HepG2 (cell line): Measurements from ENCODE around the gene FBXL13. TPM values are rescaled to one million over a fixed set of nuclear protein-coding genes. Genes with fewer than 3 reads are reported as not detected.
A peak's percentile ranks its signal among the peaks of the same experiment; 100 is the strongest.

Experiments used
- FOXA3 ChIP-seq: IDR thresholded peaks from 2 replicates; pipeline ENCODE4 v1.6.1; 2016; ENCODE audit warnings: missing genetic modification reagents, missing compliant biosample characterization
- FOXO4 ChIP-seq: sonication (generic); formaldehyde crosslinking; conservative IDR thresholded peaks from 2 replicates; pipeline ENCODE4 v1.8.1; 2023; ENCODE audit warnings: missing genetic modification reagents
- KLF16 ChIP-seq, 2 experiments: sonication (generic) in 1 of 2; formaldehyde crosslinking in 1 of 2; IDR thresholded peaks; 2 replicates each; pipeline versions ENCODE4 v1.6.1 to v1.8.0; 2016 to 2023; ENCODE audit warnings: missing genetic modification reagents in 2 of 2, missing compliant biosample characterization in 1 of 2
- NFAT5 ChIP-seq: sonication (generic); formaldehyde crosslinking; IDR thresholded peaks from 2 replicates; pipeline ENCODE4 v1.4.0; 2020; ENCODE audit warnings: missing genetic modification reagents
- NFE2 ChIP-seq: sonication (generic); formaldehyde crosslinking; IDR thresholded peaks from 2 replicates; pipeline ENCODE4 v1.4.0; 2020; ENCODE audit warnings: missing genetic modification reagents
- PBX2 ChIP-seq: IDR thresholded peaks from 2 replicates; pipeline ENCODE4 v1.6.1; 2016; ENCODE audit warnings: control low read depth
- PCBP2 ChIP-seq: fragments of 200-400 bp; formaldehyde crosslinking; optimal IDR thresholded peaks from 2 replicates; pipeline ENCODE3; 2018; ENCODE audit warnings: low read length, low read depth; ENCODE audit not compliant: poor library complexity, severe bottlenecking
- ZNF121 ChIP-seq: sonication (generic); formaldehyde crosslinking; IDR thresholded peaks from 2 replicates; pipeline ENCODE4 v1.5.0; 2020; ENCODE audit warnings: mild to moderate bottlenecking, missing genetic modification reagents
- ZNF549 ChIP-seq: sonication (generic); formaldehyde crosslinking; IDR thresholded peaks from 2 replicates; pipeline ENCODE4 v1.5.0; 2020; ENCODE audit warnings: missing genetic modification reagents
- ZNF639 ChIP-seq: conservative IDR thresholded peaks from 2 replicates; pipeline ENCODE4 v1.6.1; 2018; ENCODE audit warnings: missing genetic modification reagents
- ZNF646 ChIP-seq: sonication (generic); formaldehyde crosslinking; IDR thresholded peaks from 2 replicates; pipeline ENCODE4 v1.9.0; 2021; ENCODE audit warnings: mild to moderate bottlenecking, missing genetic modification reagents
- ZNF781 ChIP-seq: sonication (generic); formaldehyde crosslinking; IDR thresholded peaks from 2 replicates; pipeline ENCODE4 v1.5.1; 2020; ENCODE audit warnings: borderline replicate concordance, mild to moderate bottlenecking, missing genetic modification reagents; ENCODE audit errors: not compliant biosample characterization
- ZNF788 ChIP-seq: sonication (generic); formaldehyde crosslinking; IDR thresholded peaks from 2 replicates; pipeline ENCODE4 v1.5.0; 2020; ENCODE audit warnings: mild to moderate bottlenecking, missing genetic modification reagents, borderline replicate concordance
- polyA plus RNA-seq, 8 experiments: library from polyadenylated mRNA; depleted of rRNA in 3 of 8; stranded (reverse) in 7 of 8; unstranded in 1 of 8; fragments of >200 nt; fragmentation: Illumina TruSeq in 4 of 8; extraction: Trizol in 4 of 8; gene quantifications; 2 replicates each; pipeline versions ENCODE4 v1.2.1 to v1.2.3, GENCODE V29; 2011 to 2016; ENCODE audit warnings: low read depth in 4 of 8, missing spikeins in 1 of 8, mixed read lengths in 1 of 8; ENCODE audit not compliant: insufficient read depth in 1 of 8
- total RNA-seq, 5 experiments: library from RNA; depleted of rRNA; stranded (reverse); fragments of >200 nt; fragmentation: Illumina TruSeq; extraction: Trizol; gene quantifications; 2 replicates each; pipeline ENCODE4 v1.2.3, GENCODE V29; 2016; ENCODE audit warnings: low read depth in 1 of 5

Gene FBXL13
- total and polyA plus RNA-seq, 2 of the 13 experiments (the other 11 are each of a cell fraction or from before 2014, with no cell fraction given) = 0.24 to 0.77 TPM

GRCh38 chr7:103106005-103106702 is 31.6 kb upstream of the FBXL13 start (continued):
- TF ChIP-seq NFAT5 = no peak
- no peak for TF ChIP-seq KLF16 (CRISPR knock-in tag; IDR thresholded peaks at IDR 0.05)
- no peak for TF ChIP-seq FOXO4 (CRISPR knock-in tag)
- peak; percentile 93 for TF ChIP-seq FOXA3 (CRISPR knock-in tag)
- peak; percentile 77; the same call in 1 of the 2 replicates for TF ChIP-seq ZNF788 (CRISPR knock-in tag)
- TF ChIP-seq ZNF639 (CRISPR knock-in tag) = no peak
- TF ChIP-seq PCBP2 = no peak
- no peak for TF ChIP-seq ZNF549 (CRISPR knock-in tag)
- no peak for TF ChIP-seq ZNF121
- no peak for TF ChIP-seq ZNF781 (CRISPR knock-in tag)
- TF ChIP-seq ZNF646 (CRISPR knock-in tag) = no peak
- no peak for TF ChIP-seq NFE2 (CRISPR knock-in tag)
- TF ChIP-seq PBX2 = no peak
